H9 (cell line): ENCODE results near the gene PDX1. TPM values are rescaled to one million over a fixed set of nuclear protein-coding genes. Genes with fewer than 3 reads are reported as not detected.

ENCODE experiments used
- DNase-seq: peaks from one replicate; pipeline ENCODE4 v3.0.0-alpha.2; 2017
- H2AFZ ChIP-seq: one replicate; pipeline ENCODE4 v1.6.1; 2013; ENCODE audit warnings: mild to moderate bottlenecking, low read length, control low read depth, moderate library complexity
- H2AK5ac ChIP-seq: 2 replicates; pipeline ENCODE4 v1.6.1; 2013; ENCODE audit warnings: low read length, control low read depth, mixed read lengths; ENCODE audit not compliant: insufficient read length
- H2BK120ac ChIP-seq: one replicate; pipeline ENCODE4 v1.6.1; 2013; ENCODE audit warnings: low read depth, mild to moderate bottlenecking, low read length, control low read depth, inconsistent platforms; ENCODE audit not compliant: poor library complexity, severe bottlenecking
- H2BK12ac ChIP-seq: 2 replicates; pipeline ENCODE4 v1.6.1; 2013; ENCODE audit warnings: low read length, control low read depth, mixed read lengths, low read depth; ENCODE audit not compliant: insufficient read length
- H2BK15ac ChIP-seq: 2 replicates; pipeline ENCODE4 v1.6.1; 2013; ENCODE audit warnings: low read depth, low read length, control low read depth
- H2BK20ac ChIP-seq: one replicate; pipeline ENCODE4 v1.6.1; 2013; ENCODE audit warnings: low read depth, mild to moderate bottlenecking, low read length, control low read depth, inconsistent platforms; ENCODE audit not compliant: poor library complexity, severe bottlenecking
- H2BK5ac ChIP-seq: 2 replicates; pipeline ENCODE4 v1.6.1; 2013; ENCODE audit warnings: low read length, control low read depth, mixed read lengths; ENCODE audit not compliant: insufficient read length
- H3K14ac ChIP-seq: 2 replicates; pipeline ENCODE4 v1.6.1; 2013; ENCODE audit warnings: low read length, control low read depth; ENCODE audit not compliant: insufficient read depth
- H3K18ac ChIP-seq: 2 replicates; pipeline ENCODE4 v1.6.1; 2013; ENCODE audit warnings: low read depth, mild to moderate bottlenecking, mixed read lengths, low read length, control low read depth; ENCODE audit not compliant: insufficient read length
- H3K23ac ChIP-seq: 2 replicates; pipeline ENCODE4 v1.6.1; 2013; ENCODE audit warnings: low read length, control low read depth, mixed read lengths, low read depth; ENCODE audit not compliant: insufficient read length
- H3K23me2 ChIP-seq: 2 replicates; pipeline ENCODE4 v1.6.1; 2013; ENCODE audit warnings: low read depth, mild to moderate bottlenecking, mixed read lengths, low read length, control low read depth; ENCODE audit not compliant: insufficient read length, poor library complexity, severe bottlenecking
- H3K27ac ChIP-seq: 2 replicates; pipeline ENCODE4 v1.5.1; 2013; ENCODE audit warnings: low read length, control low read depth, mixed read lengths, low read depth; ENCODE audit not compliant: insufficient read length
- H3K27me3 ChIP-seq: 2 replicates; pipeline ENCODE4 v1.6.1; 2013; ENCODE audit warnings: low read length, control low read depth, inconsistent platforms; ENCODE audit not compliant: insufficient read depth
- H3K4ac ChIP-seq: 2 replicates; pipeline ENCODE4 v1.6.1; 2013; ENCODE audit warnings: low read depth, mild to moderate bottlenecking, control low read depth, inconsistent platforms, low read length, moderate library complexity
- H3K4me1 ChIP-seq: 2 replicates; pipeline ENCODE4 v1.6.1; 2013; ENCODE audit warnings: low read length, control low read depth, inconsistent platforms; ENCODE audit not compliant: insufficient read depth
- H3K4me2 ChIP-seq: 2 replicates; pipeline ENCODE4 v1.6.1; 2013; ENCODE audit warnings: low read length, control low read depth, mixed read lengths; ENCODE audit not compliant: insufficient read length, insufficient read depth
- H3K56ac ChIP-seq: 2 replicates; pipeline ENCODE4 v1.6.1; 2013; ENCODE audit warnings: low read depth, mild to moderate bottlenecking, mixed read lengths, low read length, control low read depth; ENCODE audit not compliant: insufficient read length
- H3K79me1 ChIP-seq: 2 replicates; pipeline ENCODE4 v1.6.1; 2013; ENCODE audit warnings: low read depth, mild to moderate bottlenecking, moderate library complexity, low read length, control low read depth, inconsistent platforms; ENCODE audit not compliant: insufficient read depth, poor library complexity, severe bottlenecking
- H3K79me2 ChIP-seq: 2 replicates; pipeline ENCODE4 v1.6.1; 2013; ENCODE audit warnings: low read length, control low read depth, inconsistent platforms; ENCODE audit not compliant: insufficient read depth
- H3K9ac ChIP-seq: 2 replicates; pipeline ENCODE4 v1.6.1; 2013; ENCODE audit warnings: low read length, control low read depth, mixed read lengths; ENCODE audit not compliant: insufficient read length; ENCODE audit errors: extremely low read depth
- H3K9me3 ChIP-seq: one replicate; pipeline ENCODE4 v1.6.1; 2013; ENCODE audit warnings: low read depth, low read length, inconsistent platforms; ENCODE audit not compliant: control insufficient read depth
- H3T11ph ChIP-seq: one replicate; pipeline ENCODE4 v1.6.1; 2013; ENCODE audit warnings: mild to moderate bottlenecking, low read length, control low read depth, inconsistent platforms
- H4K20me1 ChIP-seq: one replicate; pipeline ENCODE4 v1.6.1; 2013; ENCODE audit not compliant: control insufficient read depth, insufficient read length, insufficient read depth
- H4K5ac ChIP-seq: 2 replicates; pipeline ENCODE4 v1.6.1; 2013; ENCODE audit warnings: low read depth, mild to moderate bottlenecking, mixed read lengths, low read length, control low read depth; ENCODE audit not compliant: insufficient read length
- H4K8ac ChIP-seq: replicated peaks from 2 replicates; pipeline ENCODE4 v1.6.1; 2013; ENCODE audit warnings: low read length, control low read depth, mixed read lengths, low read depth; ENCODE audit not compliant: insufficient read length
- H4K91ac ChIP-seq: 2 replicates; pipeline ENCODE4 v1.6.1; 2013; ENCODE audit warnings: low read depth, mild to moderate bottlenecking, moderate library complexity, mixed read lengths, low read length, control low read depth; ENCODE audit not compliant: insufficient read length
- H3K27ac Mint-ChIP-seq, 3 experiments: 2 replicates in 2 of 3; 3 replicates in 1 of 3; pipeline ENCODE4 v1.8.0; 2020 to 2021; ENCODE audit warnings: mixed read lengths in 3 of 3, mild to moderate bottlenecking in 1 of 3, moderate library complexity in 1 of 3
- H3K27me3 Mint-ChIP-seq: 2 replicates; pipeline ENCODE4 v1.8.0; 2021; ENCODE audit warnings: low read depth, mild to moderate bottlenecking, moderate library complexity, mixed read lengths
- H3K36me3 Mint-ChIP-seq, 3 experiments: 2 replicates in 2 of 3; 3 replicates in 1 of 3; pipeline ENCODE4 v1.8.0; 2020 to 2021; ENCODE audit warnings: low read depth in 3 of 3, mixed read lengths in 3 of 3; ENCODE audit not compliant: insufficient read depth in 1 of 3
- H3K4me1 Mint-ChIP-seq, 2 experiments: 2 replicates each; pipeline ENCODE4 v1.8.0; 2020; ENCODE audit warnings: mixed read lengths in 2 of 2
- H3K4me3 Mint-ChIP-seq, 2 experiments: 2 replicates in 1 of 2; 3 replicates in 1 of 2; pipeline ENCODE4 v1.8.0; 2020 to 2021; ENCODE audit warnings: mild to moderate bottlenecking in 2 of 2, mixed read lengths in 2 of 2, moderate library complexity in 1 of 2
- H3K9me3 Mint-ChIP-seq, 2 experiments: 2 replicates in 1 of 2; 3 replicates in 1 of 2; pipeline ENCODE4 v1.8.0; 2020; ENCODE audit warnings: mild to moderate bottlenecking in 2 of 2, mixed read lengths in 2 of 2, moderate library complexity in 1 of 2
- WGBS: extraction: QIAGEN DNeasy Blood & Tissue Kit; methylation state at CpG from one replicate; pipeline ENCODE4 v1.1.7; 2013; ENCODE audit warnings: missing lambda C conversion rate, low lambda C conversion rate, mixed read lengths; ENCODE audit not compliant: insufficient read length; ENCODE audit errors: extremely low coverage; 5-methylcytosine and 5-hydroxymethylcytosine counted together
- total RNA-seq: library from RNA; stranded (reverse); gene quantifications from 2 replicates; pipeline ENCODE4 v1.2.1, GENCODE V29; 2021
- TF ChIP-seq, protein P1 (sequence below): fragments of 200-600 bp; sonication (generic); conservative IDR thresholded peaks from 3 replicates; pipeline ENCODE4 v1.8.0; 2021; ENCODE audit warnings: antibody characterized with exemption, mild to moderate bottlenecking

PDX1 gene
- total RNA-seq, 1 experiment from 2014 or later, result not detected

DNA sequence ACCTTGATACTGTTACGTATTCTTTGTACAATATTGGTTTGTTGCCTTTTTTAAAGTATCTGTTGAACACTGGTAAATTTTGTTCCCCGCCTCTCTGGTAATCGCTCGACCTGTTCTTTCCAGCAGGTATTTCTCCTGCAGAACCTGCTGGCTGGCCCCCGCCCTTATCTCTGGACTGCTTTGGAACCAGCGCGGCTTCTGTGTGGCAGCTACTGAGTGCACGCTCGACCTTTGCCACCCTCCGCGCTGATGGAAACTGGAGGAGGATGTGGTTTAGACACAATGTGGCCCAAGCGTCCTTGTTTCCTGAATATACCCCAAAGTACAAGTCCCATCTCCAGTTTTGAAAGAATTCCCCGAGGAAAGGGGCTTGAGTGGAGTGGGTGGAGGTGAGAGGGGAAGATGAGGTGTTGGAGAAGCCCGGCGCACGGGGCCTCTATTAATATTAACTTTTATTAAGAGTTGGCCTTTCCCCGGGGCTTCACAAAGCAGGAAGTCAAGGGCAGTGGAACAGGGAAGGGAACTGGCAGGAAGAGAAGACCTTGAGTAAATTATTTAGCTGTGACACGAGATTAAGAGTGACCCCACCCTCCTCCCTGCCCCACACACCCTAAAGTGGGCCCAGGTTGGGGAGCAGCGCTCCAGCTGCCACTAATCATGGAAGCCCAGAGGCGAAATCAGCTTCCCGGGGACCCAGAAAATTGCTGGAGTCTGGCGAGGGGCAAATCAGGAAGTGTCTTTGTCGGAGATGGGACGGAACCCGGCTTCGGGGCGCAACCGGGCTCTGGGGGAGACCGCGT, 33.3 kb downstream of the PDX1 start:
- Histone ChIP-seq H4K8ac (no peak overlapping the region), H2BK5ac (no peak overlapping the region), H3K79me1 (no peaks in the 10 kb centered on the region), H2AK5ac (no peak overlapping the region), H3K4ac (no peak overlapping the region), H3K4me2 (peak overlapping the region; percentile 65), H2AFZ (no peak overlapping the region), H3K18ac (no peak overlapping the region), H3T11ph (no peak overlapping the region), H2BK120ac (no peak overlapping the region), H3K23me2 (peaks cover 7% of the 10 kb centered on the region), H3K9ac (no peak overlapping the region), H3K9me3 (no peaks in the 10 kb centered on the region), H4K5ac (no peak overlapping the region), H3K79me2 (no peaks in the 10 kb centered on the region), H3K4me1 (no peaks in the 10 kb centered on the region; the same call in 1 of the 2 replicates), H3K27ac (no peak overlapping the region), H4K20me1 (no peaks in the 10 kb centered on the region), H3K56ac (no peak overlapping the region), H2BK12ac (no peak overlapping the region), H3K23ac (no peak overlapping the region), H4K91ac (no peak overlapping the region), H3K27me3 (peaks cover 61% of the 10 kb centered on the region), H2BK15ac (no peak overlapping the region), H3K14ac (no peak overlapping the region), H2BK20ac (no peak overlapping the region)
- H3K4me3 Mint-ChIP-seq, result peak overlapping the region; percentile 34 to 71; a peak in 4 of 5 replicates
- TF ChIP-seq, protein P1, sequence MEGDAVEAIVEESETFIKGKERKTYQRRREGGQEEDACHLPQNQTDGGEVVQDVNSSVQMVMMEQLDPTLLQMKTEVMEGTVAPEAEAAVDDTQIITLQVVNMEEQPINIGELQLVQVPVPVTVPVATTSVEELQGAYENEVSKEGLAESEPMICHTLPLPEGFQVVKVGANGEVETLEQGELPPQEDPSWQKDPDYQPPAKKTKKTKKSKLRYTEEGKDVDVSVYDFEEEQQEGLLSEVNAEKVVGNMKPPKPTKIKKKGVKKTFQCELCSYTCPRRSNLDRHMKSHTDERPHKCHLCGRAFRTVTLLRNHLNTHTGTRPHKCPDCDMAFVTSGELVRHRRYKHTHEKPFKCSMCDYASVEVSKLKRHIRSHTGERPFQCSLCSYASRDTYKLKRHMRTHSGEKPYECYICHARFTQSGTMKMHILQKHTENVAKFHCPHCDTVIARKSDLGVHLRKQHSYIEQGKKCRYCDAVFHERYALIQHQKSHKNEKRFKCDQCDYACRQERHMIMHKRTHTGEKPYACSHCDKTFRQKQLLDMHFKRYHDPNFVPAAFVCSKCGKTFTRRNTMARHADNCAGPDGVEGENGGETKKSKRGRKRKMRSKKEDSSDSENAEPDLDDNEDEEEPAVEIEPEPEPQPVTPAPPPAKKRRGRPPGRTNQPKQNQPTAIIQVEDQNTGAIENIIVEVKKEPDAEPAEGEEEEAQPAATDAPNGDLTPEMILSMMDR, result no peak
- H3K27ac Mint-ChIP-seq, result no peak overlapping the region
- H3K9me3 Mint-ChIP-seq, result peaks cover 5 to 10% of the 10 kb centered on the region in 2 experiments; a peak in 3 of 5 replicates
- WGBS, result no CpG with 5 or more reads among the region's 30 CpGs
- H3K36me3 Mint-ChIP-seq, result no peaks in the 10 kb centered on the region
- peaks cover 97% of the 10 kb centered on the region for H3K27me3 Mint-ChIP-seq
- H3K4me1 Mint-ChIP-seq, result peaks cover 0 to 9% of the 10 kb centered on the region in 2 experiments; a peak in 2 of 4 replicates
- no peak for DNase-seq
